DMS114 treated with DMSO at 0.1 percent for 48 hours (cell line): ENCODE measurements around the gene ARHGAP15.

ENCODE experiments used
- DNase-seq: peaks from one replicate; lab custom pipeline; 2025; ENCODE audit not compliant: unreplicated experiment; lab: John Stamatoyannopoulos, UW

The ARHGAP15 gene

GRCh38 chr2:143144813-143145455 lies 15.7 kb downstream of the ARHGAP15 start:
- DNase-seq, result no peak

GRCh38 chr2:143146366-143146765 lies 17.1 kb downstream of the ARHGAP15 start:
- no peak for DNase-seq

- DNase-seq, result no peak
Measured at GRCh38 chr2:143146815-143147530, 17.8 kb downstream of the ARHGAP15 start.

- DNase-seq, result no peak
Measured at GRCh38 chr2:143148011-143148410, 18.8 kb downstream of the ARHGAP15 start.

- DNase-seq, result no peak
Measured at GRCh38 chr2:143148757-143149156, 19.5 kb downstream of the ARHGAP15 start.

GRCh38 chr2:143150287-143150686 lies 21.1 kb downstream of the ARHGAP15 start:
- DNase-seq, result no peak

- DNase-seq, result no peak
Measured at GRCh38 chr2:143151111-143151752, 22.0 kb downstream of the ARHGAP15 start.

- DNase-seq, result no peak
Measured at GRCh38 chr2:143152219-143152618, 23.0 kb downstream of the ARHGAP15 start.

GRCh38 chr2:143152637-143153036 lies 23.4 kb downstream of the ARHGAP15 start:
- DNase-seq, result no peak

- no peak for DNase-seq
Measured at GRCh38 chr2:143155661-143156060, 26.4 kb downstream of the ARHGAP15 start.

GRCh38 chr2:143157001-143157400 lies 27.8 kb downstream of the ARHGAP15 start:
- DNase-seq, result no peak

GRCh38 chr2:143157418-143157817 lies 28.2 kb downstream of the ARHGAP15 start:
- no peak for DNase-seq

- DNase-seq, result no peak
Measured at GRCh38 chr2:143158098-143158497, 28.9 kb downstream of the ARHGAP15 start.

- DNase-seq, result no peak
Measured at GRCh38 chr2:143158551-143159485, 29.6 kb downstream of the ARHGAP15 start.

GRCh38 chr2:143159486-143159840 lies 30.2 kb downstream of the ARHGAP15 start:
- DNase-seq, result no peak

GRCh38 chr2:143160732-143161707 lies 31.8 kb downstream of the ARHGAP15 start:
- no peak for DNase-seq

- DNase-seq, result peak; percentile 20
Measured at GRCh38 chr2:143162123-143162837, 33.1 kb downstream of the ARHGAP15 start.

GRCh38 chr2:143162997-143163396 lies 33.8 kb downstream of the ARHGAP15 start:
- DNase-seq, result no peak

- DNase-seq, result no peak
Measured at GRCh38 chr2:143163499-143163898, 34.3 kb downstream of the ARHGAP15 start.
